ENCODE data around the gene KRT77.

DNA sequence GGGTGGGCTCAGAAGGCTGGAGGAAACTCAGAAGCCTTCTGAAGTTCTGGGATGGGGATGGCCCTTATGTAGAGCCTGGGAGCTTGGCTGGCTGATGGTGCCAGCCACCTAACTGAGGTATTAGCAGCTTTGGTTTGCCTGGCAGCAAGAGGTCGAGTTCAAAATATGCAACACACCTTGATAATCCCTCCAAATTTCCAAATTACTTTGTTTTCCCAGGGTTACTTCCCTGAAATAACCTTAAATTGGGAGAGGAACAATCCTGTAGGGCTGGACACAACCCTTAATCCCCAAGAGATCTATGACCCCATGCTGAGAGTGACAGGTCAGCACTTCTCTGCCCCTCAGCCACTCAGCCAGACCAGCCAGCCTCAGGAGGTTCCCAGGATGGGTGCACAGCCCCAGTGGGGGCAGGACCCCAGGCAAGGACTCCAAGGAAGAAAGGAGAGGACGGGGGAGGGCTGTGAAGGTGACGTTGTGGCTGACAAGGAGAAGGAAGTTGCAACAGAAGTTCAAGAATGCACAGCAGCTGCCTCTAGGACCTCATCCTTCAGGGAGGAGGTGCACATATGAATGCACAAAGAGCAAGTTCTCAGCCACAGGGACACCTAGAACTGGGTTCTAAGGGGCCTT lies 18.6 kb upstream of the KRT77 start:
- TF ChIP-seq, protein P1, sequence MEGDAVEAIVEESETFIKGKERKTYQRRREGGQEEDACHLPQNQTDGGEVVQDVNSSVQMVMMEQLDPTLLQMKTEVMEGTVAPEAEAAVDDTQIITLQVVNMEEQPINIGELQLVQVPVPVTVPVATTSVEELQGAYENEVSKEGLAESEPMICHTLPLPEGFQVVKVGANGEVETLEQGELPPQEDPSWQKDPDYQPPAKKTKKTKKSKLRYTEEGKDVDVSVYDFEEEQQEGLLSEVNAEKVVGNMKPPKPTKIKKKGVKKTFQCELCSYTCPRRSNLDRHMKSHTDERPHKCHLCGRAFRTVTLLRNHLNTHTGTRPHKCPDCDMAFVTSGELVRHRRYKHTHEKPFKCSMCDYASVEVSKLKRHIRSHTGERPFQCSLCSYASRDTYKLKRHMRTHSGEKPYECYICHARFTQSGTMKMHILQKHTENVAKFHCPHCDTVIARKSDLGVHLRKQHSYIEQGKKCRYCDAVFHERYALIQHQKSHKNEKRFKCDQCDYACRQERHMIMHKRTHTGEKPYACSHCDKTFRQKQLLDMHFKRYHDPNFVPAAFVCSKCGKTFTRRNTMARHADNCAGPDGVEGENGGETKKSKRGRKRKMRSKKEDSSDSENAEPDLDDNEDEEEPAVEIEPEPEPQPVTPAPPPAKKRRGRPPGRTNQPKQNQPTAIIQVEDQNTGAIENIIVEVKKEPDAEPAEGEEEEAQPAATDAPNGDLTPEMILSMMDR (IDR thresholded peaks at IDR 0.05), result no peak
- no peak for TF ChIP-seq POLR2A (IDR thresholded peaks at IDR 0.05)
- no peak for TF ChIP-seq POLR2AphosphoS5 (IDR thresholded peaks at IDR 0.05)

All from breast epithelium (tissue), 3 donors.